Endothelial cell of umbilical vein (primary cell): ENCODE data around the gene CREB3. TPM values are rescaled to one million over a fixed set of nuclear protein-coding genes. Genes with fewer than 3 reads are reported as not detected.
A peak's percentile ranks its signal among the peaks of the same experiment; 100 is the strongest.

Source experiments
- BruUV-seq: library from RNA; stranded (reverse); fragments of 400-500 nt; replicated peaks from 2 replicates; lab custom pipeline; 2021; lab: Mats Ljungman, UMichigan
- CTCF ChIA-PET: fragments of 300-600, 350-600 bp; sonication (Branson Sonifier 250); formaldehyde crosslinking; loops from one replicate; lab custom pipeline; 2021; ENCODE audit warnings: antibody characterized with exemption, inconsistent platforms; lab: Charles Lee
- POLR2A ChIA-PET: fragments of 300-600, 350-600 bp; sonication (Branson Sonifier 250); formaldehyde crosslinking; loops from one replicate; lab custom pipeline; 2021; ENCODE audit warnings: antibody characterized with exemption, inconsistent platforms; lab: Charles Lee
- DNase-seq: peaks from one replicate; pipeline ENCODE4 v3.0.0-alpha.2; 2011; ENCODE audit warnings: low read depth, low spot score
- FAIRE-seq: peaks from 2 replicates; lab custom pipeline; 2011; peaks lifted over from hg19 to GRCh38; lab: Jason Lieb, UNC
- H2AFZ ChIP-seq: 2 replicates; pipeline ENCODE4 v1.6.0; 2012; ENCODE audit warnings: low read depth, low read length, control low read depth, inconsistent platforms
- H3K27ac ChIP-seq: 2 replicates; pipeline ENCODE4 v1.5.1; 2011; ENCODE audit warnings: low read depth, mild to moderate bottlenecking, control low read depth, low read length, moderate library complexity; ENCODE audit not compliant: insufficient read depth
- H3K27me3 ChIP-seq, 2 experiments: 2 replicates each; pipeline versions ENCODE4 v1.6.0 to v1.6.1; 2011; ENCODE audit warnings: low read length in 2 of 2, mixed read lengths in 1 of 2; ENCODE audit not compliant: control insufficient read depth in 2 of 2, insufficient read depth in 2 of 2
- H3K36me3 ChIP-seq, 2 experiments: 2 replicates in 1 of 2; 3 replicates in 1 of 2; pipeline ENCODE4 v1.5.1; 2011; ENCODE audit warnings: low read length in 2 of 2, mild to moderate bottlenecking in 1 of 2, moderate library complexity in 1 of 2; ENCODE audit not compliant: control insufficient read depth in 2 of 2, insufficient read depth in 2 of 2; ENCODE audit errors: extremely low read depth in 1 of 2
- H3K4me1 ChIP-seq: 3 replicates; pipeline ENCODE4 v1.5.1; 2011; ENCODE audit warnings: mild to moderate bottlenecking, low read length; ENCODE audit not compliant: control insufficient read depth, insufficient read depth; ENCODE audit errors: extremely low read depth
- H3K4me2 ChIP-seq: 2 replicates; pipeline ENCODE4 v1.6.1; 2011; ENCODE audit warnings: low read length, control low read depth, mixed read lengths; ENCODE audit not compliant: insufficient read depth
- H3K4me3 ChIP-seq, 3 experiments: fragments of 200-600 bp in 1 of 3; sonication (generic), shearing (Covaris generic) in 1 of 3; replicated peaks in 1 of 3; 2 replicates each; pipeline ENCODE4 v1.5.1; 2011 to 2016; ENCODE audit warnings: control low read depth in 3 of 3, low read length in 3 of 3, mild to moderate bottlenecking in 2 of 3, inconsistent platforms in 1 of 3, low read depth in 1 of 3, moderate library complexity in 1 of 3; ENCODE audit not compliant: insufficient read depth in 1 of 3
- H3K79me2 ChIP-seq: 2 replicates; pipeline ENCODE4 v1.6.0; 2012; ENCODE audit warnings: low read length, inconsistent platforms; ENCODE audit not compliant: control insufficient read depth, insufficient read depth
- H3K9ac ChIP-seq: replicated peaks from 2 replicates; pipeline ENCODE3; 2011; ENCODE audit warnings: low read length, control low read depth; ENCODE audit not compliant: insufficient read depth; ENCODE audit errors: extremely low read depth
- H3K9me1 ChIP-seq: replicated peaks from 3 replicates; pipeline ENCODE4 v1.6.0; 2011; ENCODE audit warnings: mild to moderate bottlenecking, low read length; ENCODE audit not compliant: control insufficient read depth, insufficient read depth; ENCODE audit errors: extremely low read depth
- H3K9me3 ChIP-seq: replicated peaks from 2 replicates; pipeline ENCODE4 v1.5.1; 2012; ENCODE audit warnings: low read length, inconsistent platforms; ENCODE audit not compliant: control insufficient read depth, insufficient read depth
- H4K20me1 ChIP-seq: replicated peaks from 2 replicates; pipeline ENCODE3; 2011; ENCODE audit warnings: mild to moderate bottlenecking, low read length; ENCODE audit not compliant: control insufficient read depth, insufficient read depth; ENCODE audit errors: extremely low read depth
- CTCF ChIP-seq, 2 donors: IDR thresholded peaks; 1 replicate in 1 of 2; 2 replicates in 1 of 2; pipeline ENCODE4 v1.5.1; 2011; ENCODE audit warnings: low read length in 2 of 2, mild to moderate bottlenecking in 2 of 2, moderate library complexity in 2 of 2, control low read depth in 1 of 2, inconsistent platforms in 1 of 2, low read depth in 1 of 2; ENCODE audit not compliant: insufficient read depth in 1 of 2; ENCODE audit errors: extremely low read depth in 1 of 2
- FOS ChIP-seq: IDR thresholded peaks from 2 replicates; pipeline ENCODE4 v1.6.1; 2011; ENCODE audit warnings: mild to moderate bottlenecking, low read length, moderate library complexity, borderline replicate concordance; ENCODE audit not compliant: insufficient read depth
- GATA2 ChIP-seq: IDR thresholded peaks from 2 replicates; pipeline ENCODE4 v1.7.0; 2011; ENCODE audit warnings: low read depth, mild to moderate bottlenecking, moderate library complexity, mixed read lengths, low read length; ENCODE audit not compliant: insufficient read length, insufficient read depth
- JUN ChIP-seq: IDR thresholded peaks from 2 replicates; pipeline ENCODE4 v1.6.1; 2011; ENCODE audit warnings: borderline replicate concordance, low read depth; ENCODE audit not compliant: insufficient read length, insufficient read depth
- MAX ChIP-seq: IDR thresholded peaks from 2 replicates; pipeline ENCODE4 v1.6.1; 2011; ENCODE audit not compliant: insufficient read depth, insufficient read length
- MYC ChIP-seq: IDR thresholded peaks from one replicate; pipeline ENCODE4 v1.6.1; 2011; ENCODE audit warnings: mild to moderate bottlenecking, low read depth, low read length
- POLR2A ChIP-seq: IDR thresholded peaks from 2 replicates; pipeline ENCODE4 v1.6.1; 2012; ENCODE audit warnings: low read depth, mild to moderate bottlenecking, control low read depth, low read length
- POLR2AphosphoS5 ChIP-seq: IDR thresholded peaks from 2 replicates; pipeline ENCODE4 v1.6.1; 2012; ENCODE audit warnings: low read depth, mild to moderate bottlenecking, control low read depth, low read length, moderate library complexity; ENCODE audit not compliant: insufficient read depth
- dilution Hi-C: fragments of 300-500 bp; cut with MboI; formaldehyde crosslinking; loops from one replicate; pipeline ENCODE4 v1.15.0; 2019; ENCODE audit warnings: low sequenced_read_pairs; ENCODE audit not compliant: extremely low pct_ligation_motif_present
- intact Hi-C: fragments of 100-400 bp; cut with micrococcal nuclease; formaldehyde crosslinking; loops from one replicate; pipeline ENCODE4 v1.10.0; 2022
- polyA plus RNA-seq, 4 experiments: library from polyadenylated mRNA; depleted of rRNA in 3 of 4; stranded (reverse) in 3 of 4; unstranded in 1 of 4; fragments of >200 nt; gene quantifications; 2 replicates each; pipeline versions ENCODE4 v1.2.1 to v1.2.3, GENCODE V29; 2011 to 2012; ENCODE audit warnings: missing spikeins in 1 of 4
- total RNA-seq: library from RNA; stranded (reverse); gene quantifications from 2 replicates; pipeline ENCODE4 v1.2.3, GENCODE V29; 2021

The CREB3 gene
- total and polyA plus RNA-seq, 2 donors (not counting 3 experiments of a cell fraction or from before 2014, with no cell fraction given): 39.8 to 52.1 TPM

GRCh38 chr9:35748858-35749514 lies 16.5 kb downstream of the CREB3 start, which contains the start of the genes GBA2 and RGP1:
TSS of gene GBA2 (minus strand) at chr9:35749228. CDS start at chr9:35748704, 524 bp downstream.
TSS of gene RGP1 (plus strand) at chr9:35749287. CDS start at chr9:35749756, 469 bp downstream.
- Histone ChIP-seq H3K9me1 (no peaks in the 10 kb centered on the region), H3K4me3 (peak within 1 kb of the TSS; percentile 66 to 99 (median 87)), H3K4me1 (peaks cover 69% of the 10 kb centered on the region), H3K79me2 (peaks cover 55% of the 10 kb centered on the region), H3K27ac (peak within 1 kb of the TSS; percentile 84), H2AFZ (no peak within 1 kb of the TSS), H3K36me3 (peaks cover 6 to 8% of the 10 kb centered on the region in 2 experiments), H3K9me3 (no peaks in the 10 kb centered on the region), H4K20me1 (no peaks in the 10 kb centered on the region), H3K9ac (peak within 1 kb of the TSS; percentile 99), H3K27me3 (no peaks in the 10 kb centered on the region), H3K4me2 (peak within 1 kb of the TSS; percentile 98)
- POLR2A ChIA-PET: interaction anchor here (0.6 to 1.5 kb wide), 6 partner anchors 10 to 55 kb away, joined by 3 to 9 read pairs (median 4); partner anchors contain the start of genes CREB3 and TLN1
- CTCF ChIA-PET: interaction anchor here (0.6 to 7.2 kb wide), 16 partner anchors 10 to 196 kb away, joined by 3 to 86 read pairs (median 11); partner anchors contain the start of genes CCDC107, CREB3, NPR2 and RMRP
- intact Hi-C loops: loop anchor here (1.0 to 2.0 kb wide), 3 partner anchors 11 to 38 kb away; partner anchors contain the start of genes CREB3 and TLN1
- peak; percentile 79 for FAIRE-seq
- dilution Hi-C loops: no loop called here
- TF ChIP-seq MYC: no peak
- TF ChIP-seq POLR2AphosphoS5: peak; percentile 86
- peak; percentile 72 for TF ChIP-seq POLR2A
- no peak for TF ChIP-seq CTCF (IDR thresholded peaks at IDR 0.05; ENCODE audit: extremely low read depth in 1 of 2, insufficient read depth in 1 of 2, low read depth in 1 of 2, low read length in 2 of 2)
- no peak for TF ChIP-seq FOS
- no peak for TF ChIP-seq GATA2
- no peak for TF ChIP-seq MAX
- TF ChIP-seq JUN: no peak
- peak; percentile 75 for DNase-seq
- no TSS peak for BruUV-seq
